IMR-90 (cell line): Measurements from ENCODE around the gene MYL10. TPM values are rescaled to one million over a fixed set of nuclear protein-coding genes. Genes with fewer than 3 reads are reported as not detected.
A peak's percentile ranks its signal among the peaks of the same experiment; 100 is the strongest.

Source experiments
- ATAC-seq: fragments of 200-7000 bp; cut with Tn5 transposase; 2 replicates; pipeline ENCODE4 v1.9.1; 2020; ENCODE audit warnings: low read depth, mild to moderate bottlenecking, moderate library complexity
- BruUV-seq: library from RNA; stranded (reverse); fragments of 400-500 nt; replicated peaks from 2 replicates; lab custom pipeline; 2021; lab: Mats Ljungman, UMichigan
- CTCF ChIA-PET: fragments of 300-600 bp; formaldehyde crosslinking; extraction: SDS; loops from one replicate; lab custom pipeline; 2021; ENCODE audit warnings: antibody characterized with exemption; lab: Yijun Ruan, JAX
- POLR2A ChIA-PET: fragments of 300-600 bp; sonication (Branson Sonifier 250); formaldehyde crosslinking; loops from one replicate; lab custom pipeline; 2022; ENCODE audit warnings: antibody characterized with exemption; ENCODE audit not compliant: unreplicated experiment; lab: Charles Lee
- DNase-seq: peaks from one replicate; pipeline ENCODE4 v3.0.0; 2013
- H2AFZ ChIP-seq: replicated peaks from 2 replicates; pipeline ENCODE3; 2013; ENCODE audit warnings: low read length, mild to moderate bottlenecking; ENCODE audit not compliant: poor library complexity
- H2AK5ac ChIP-seq: 2 replicates; pipeline ENCODE4 v1.6.1; 2013; ENCODE audit warnings: low read depth, low read length, inconsistent platforms
- H2AK9ac ChIP-seq: replicated peaks from 2 replicates; pipeline ENCODE3; 2013; ENCODE audit warnings: mild to moderate bottlenecking, low read depth, low read length, moderate library complexity; ENCODE audit not compliant: poor library complexity
- H2BK120ac ChIP-seq: 2 replicates; pipeline ENCODE4 v1.6.1; 2013; ENCODE audit warnings: low read depth, low read length, inconsistent platforms
- H2BK15ac ChIP-seq: 3 replicates; pipeline ENCODE4 v1.6.1; 2013; ENCODE audit warnings: low read depth, low read length, inconsistent platforms
- H2BK20ac ChIP-seq: 2 replicates; pipeline ENCODE4 v1.6.1; 2013; ENCODE audit warnings: low read depth, mild to moderate bottlenecking, inconsistent platforms, low read length, moderate library complexity
- H2BK5ac ChIP-seq: 2 replicates; pipeline ENCODE4 v1.6.1; 2013; ENCODE audit warnings: mild to moderate bottlenecking, low read depth, low read length, inconsistent platforms; ENCODE audit not compliant: poor library complexity, severe bottlenecking
- H3K14ac ChIP-seq: replicated peaks from 2 replicates; pipeline ENCODE4 v1.6.1; 2013; ENCODE audit warnings: low read depth, low read length, inconsistent platforms
- H3K18ac ChIP-seq: 2 replicates; pipeline ENCODE4 v1.6.1; 2013; ENCODE audit warnings: low read depth, low read length, control low read depth
- H3K23ac ChIP-seq: 2 replicates; pipeline ENCODE4 v1.6.1; 2013; ENCODE audit warnings: low read depth, low read length, inconsistent platforms
- H3K27ac ChIP-seq: 2 replicates; pipeline ENCODE4 v1.5.1; 2013; ENCODE audit warnings: mild to moderate bottlenecking, control low read depth, low read length; ENCODE audit not compliant: insufficient read depth
- H3K27me3 ChIP-seq: 2 replicates; pipeline ENCODE4 v1.6.1; 2013; ENCODE audit warnings: low read length; ENCODE audit not compliant: control insufficient read depth, insufficient read depth
- H3K36me3 ChIP-seq: 2 replicates; pipeline ENCODE4 v1.6.1; 2013; ENCODE audit warnings: low read length, mixed read lengths; ENCODE audit not compliant: control insufficient read depth, insufficient read depth
- H3K4ac ChIP-seq: 2 replicates; pipeline ENCODE4 v1.6.1; 2013; ENCODE audit warnings: low read depth, low read length, inconsistent platforms
- H3K4me1 ChIP-seq: 2 replicates; pipeline ENCODE4 v1.6.1; 2013; ENCODE audit warnings: low read length, mixed read lengths; ENCODE audit not compliant: control insufficient read depth, insufficient read depth
- H3K4me2 ChIP-seq: 2 replicates; pipeline ENCODE4 v1.6.1; 2013; ENCODE audit warnings: low read depth, mild to moderate bottlenecking, control low read depth, low read length, moderate library complexity
- H3K4me3 ChIP-seq: 2 replicates; pipeline ENCODE4 v1.5.1; 2013; ENCODE audit warnings: low read depth, mild to moderate bottlenecking, control low read depth, low read length, moderate library complexity; ENCODE audit not compliant: insufficient read depth
- H3K56ac ChIP-seq: 2 replicates; pipeline ENCODE4 v1.6.1; 2013; ENCODE audit warnings: low read length, inconsistent platforms; ENCODE audit not compliant: insufficient read depth; ENCODE audit errors: extremely low read depth
- H3K79me1 ChIP-seq, 2 experiments: 2 replicates each; pipeline ENCODE4 v1.6.1; 2013; ENCODE audit warnings: low read length in 2 of 2, inconsistent platforms in 1 of 2, low read depth in 1 of 2
- H3K9ac ChIP-seq: 2 replicates; pipeline ENCODE4 v1.6.1; 2013; ENCODE audit warnings: low read depth, low read length, control low read depth
- H3K9me1 ChIP-seq: 2 replicates; pipeline ENCODE4 v1.6.1; 2013; ENCODE audit warnings: low read length, inconsistent platforms; ENCODE audit not compliant: insufficient read depth
- H3K9me3 ChIP-seq: 2 replicates; pipeline ENCODE4 v1.6.1; 2013; ENCODE audit warnings: low read length; ENCODE audit not compliant: control insufficient read depth, insufficient read depth
- H4K20me1 ChIP-seq: 2 replicates; pipeline ENCODE4 v1.6.1; 2013; ENCODE audit warnings: low read length, inconsistent platforms; ENCODE audit not compliant: insufficient read depth
- H4K5ac ChIP-seq: 2 replicates; pipeline ENCODE4 v1.6.1; 2013; ENCODE audit warnings: mild to moderate bottlenecking, low read depth, low read length, control low read depth
- H4K8ac ChIP-seq, 2 experiments: 2 replicates each; pipeline ENCODE4 v1.6.1; 2013; ENCODE audit warnings: low read depth in 2 of 2, low read length in 2 of 2, control low read depth in 1 of 2, inconsistent platforms in 1 of 2
- H4K91ac ChIP-seq: 2 replicates; pipeline ENCODE4 v1.6.1; 2013; ENCODE audit warnings: low read depth, low read length, inconsistent platforms; ENCODE audit not compliant: insufficient read depth
- BHLHE40 ChIP-seq: fragments of 150-350 bp; IDR thresholded peaks from 2 replicates; pipeline ENCODE4 v1.6.1; 2016; ENCODE audit warnings: mild to moderate bottlenecking, low read depth, low read length
- CEBPB ChIP-seq: IDR thresholded peaks from 2 replicates; pipeline ENCODE4 v1.6.1; 2012; ENCODE audit warnings: low read depth, low read length, improper control_type of control experiment
- CHD1 ChIP-seq: IDR thresholded peaks from 2 replicates; pipeline ENCODE4 v1.6.1; 2012; ENCODE audit warnings: low read depth, low read length, improper control_type of control experiment
- CTCF ChIP-seq: conservative IDR thresholded peaks from 2 replicates; pipeline ENCODE4 v1.5.1; 2012; ENCODE audit warnings: mild to moderate bottlenecking, low read depth, low read length, improper control_type of control experiment
- FOS ChIP-seq: fragments of 150-350 bp; IDR thresholded peaks from 2 replicates; pipeline ENCODE4 v1.6.1; 2016; ENCODE audit warnings: low read depth, low read length
- MAFK ChIP-seq: IDR thresholded peaks from 2 replicates; pipeline ENCODE4 v1.6.1; 2012; ENCODE audit warnings: low read depth, low read length, improper control_type of control experiment
- MAZ ChIP-seq: IDR thresholded peaks from 2 replicates; pipeline ENCODE4 v1.6.1; 2012; ENCODE audit warnings: low read depth, mild to moderate bottlenecking, low read length, improper control_type of control experiment, moderate library complexity, borderline replicate concordance
- MXI1 ChIP-seq: IDR thresholded peaks from 2 replicates; pipeline ENCODE4 v1.6.1; 2012; ENCODE audit warnings: low read depth, mild to moderate bottlenecking, low read length, moderate library complexity, borderline replicate concordance
- POLR2A ChIP-seq: IDR thresholded peaks from 2 replicates; pipeline ENCODE4 v1.6.1; 2012; ENCODE audit warnings: mild to moderate bottlenecking, low read depth, low read length
- RAD21 ChIP-seq: IDR thresholded peaks from 2 replicates; pipeline ENCODE4 v1.6.1; 2012; ENCODE audit warnings: low read length, improper control_type of control experiment
- RFX5 ChIP-seq: IDR thresholded peaks from 2 replicates; pipeline ENCODE4 v1.8.0; 2012; ENCODE audit warnings: low read depth, mild to moderate bottlenecking, low read length, moderate library complexity
- SMC3 ChIP-seq: fragments of 150-350 bp; IDR thresholded peaks from 2 replicates; pipeline ENCODE4 v1.6.1; 2016; ENCODE audit warnings: low read depth, mild to moderate bottlenecking, antibody characterized with exemption, low read length, moderate library complexity
- WGBS, 2 experiments: methylation state at CpG; one replicate each; pipeline versions ENCODE4 v1.1.5 to v1.1.7; 2013; ENCODE audit warnings: missing lambda C conversion rate in 2 of 2; ENCODE audit not compliant: insufficient read length in 1 of 2; ENCODE audit errors: extremely low coverage in 2 of 2; 5-methylcytosine and 5-hydroxymethylcytosine counted together
- dilution Hi-C: fragments of 300-500 bp; cut with HindIII; formaldehyde crosslinking; loops from one replicate; pipeline ENCODE4 v1.14.3; 2018; ENCODE audit warnings: low sequenced_read_pairs; ENCODE audit not compliant: unreplicated experiment
- in situ Hi-C: fragments of 300-500 bp; cut with MboI; formaldehyde crosslinking; loops from 3 replicates; pipeline ENCODE4 v1.14.3; 2019; ENCODE audit warnings: low sequenced_read_pairs, inconsistent platforms, mixed read lengths
- intact Hi-C: fragments of 100-400 bp; cut with micrococcal nuclease; formaldehyde crosslinking; loops from 2 replicates; pipeline ENCODE4 v1.10.0; 2022
- polyA plus RNA-seq, 3 experiments: library from polyadenylated mRNA; depleted of rRNA; stranded (reverse); fragments of >200 nt; gene quantifications; 2 replicates each; pipeline ENCODE4 v1.2.3, GENCODE V29; 2012; ENCODE audit warnings: low replicate concordance in 1 of 3
- total RNA-seq: library from RNA; depleted of rRNA; stranded (reverse); fragments of >200 nt; gene quantifications from 2 replicates; pipeline ENCODE4 v1.2.3, GENCODE V29; 2012
- TF ChIP-seq, protein P1 (sequence below): fragments of 150-350 bp; IDR thresholded peaks from 2 replicates; pipeline ENCODE4 v1.6.1; 2016; ENCODE audit warnings: low read depth, mild to moderate bottlenecking, low read length, moderate library complexity, borderline replicate concordance

The MYL10 gene
- total and polyA plus RNA-seq, 2 of the 4 experiments (the other 2 are of a cell fraction): not detected

DNA sequence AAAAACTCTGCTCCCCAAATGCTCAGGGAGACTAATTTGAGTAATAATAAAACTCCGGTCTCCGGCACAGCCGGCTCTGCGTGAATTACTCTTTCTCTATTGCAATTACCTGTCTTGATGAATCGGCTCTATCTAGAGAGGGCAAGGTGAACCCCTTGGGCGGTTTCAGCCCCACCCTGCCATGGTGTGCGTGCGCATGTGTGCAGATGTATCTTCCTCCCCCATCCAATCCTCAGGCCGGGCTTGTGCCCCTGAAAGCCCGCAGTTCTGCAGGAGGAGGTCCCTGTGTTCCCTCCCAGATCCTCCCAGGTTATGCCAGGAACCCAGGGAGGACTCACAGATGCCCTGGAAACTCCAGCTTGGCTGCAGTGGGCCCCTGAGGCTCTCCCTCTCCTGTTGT, 48.3 kb upstream of the MYL10 start:
- dilution Hi-C loops: no loop called here
- intact Hi-C loops: no loop called here
- TF ChIP-seq CTCF: no peak
- no peak for TF ChIP-seq CHD1
- TF ChIP-seq MAFK: no peak
- TF ChIP-seq, protein P1, sequence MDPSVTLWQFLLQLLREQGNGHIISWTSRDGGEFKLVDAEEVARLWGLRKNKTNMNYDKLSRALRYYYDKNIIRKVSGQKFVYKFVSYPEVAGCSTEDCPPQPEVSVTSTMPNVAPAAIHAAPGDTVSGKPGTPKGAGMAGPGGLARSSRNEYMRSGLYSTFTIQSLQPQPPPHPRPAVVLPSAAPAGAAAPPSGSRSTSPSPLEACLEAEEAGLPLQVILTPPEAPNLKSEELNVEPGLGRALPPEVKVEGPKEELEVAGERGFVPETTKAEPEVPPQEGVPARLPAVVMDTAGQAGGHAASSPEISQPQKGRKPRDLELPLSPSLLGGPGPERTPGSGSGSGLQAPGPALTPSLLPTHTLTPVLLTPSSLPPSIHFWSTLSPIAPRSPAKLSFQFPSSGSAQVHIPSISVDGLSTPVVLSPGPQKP: no peak
- TF ChIP-seq MXI1: no peak
- TF ChIP-seq FOS: no peak
- TF ChIP-seq SMC3: no peak
- no peak for TF ChIP-seq MAZ
- TF ChIP-seq CEBPB: no peak
- no peak for TF ChIP-seq RAD21
- TF ChIP-seq POLR2A: no peak
- no peak for TF ChIP-seq RFX5
- no peak for TF ChIP-seq BHLHE40
- Histone ChIP-seq H3K56ac (no peak overlapping the region), H4K5ac (no peak overlapping the region), H3K4ac (no peak overlapping the region), H2AK9ac (peak overlapping the region; percentile 70), H2BK20ac (no peak overlapping the region), H4K8ac (no peak overlapping the region), H3K79me1 (no peaks in the 10 kb centered on the region), H2BK15ac (no peak overlapping the region), H3K4me3 (no peak overlapping the region), H3K4me2 (no peak overlapping the region), H3K27me3 (no peaks in the 10 kb centered on the region), H3K9ac (no peak overlapping the region), H3K9me3 (no peaks in the 10 kb centered on the region; the same call in none of the 2 replicates), H4K20me1 (peaks cover 9% of the 10 kb centered on the region; the same call in 1 of the 2 replicates), H3K18ac (no peak overlapping the region), H3K36me3 (no peaks in the 10 kb centered on the region), H2BK120ac (no peak overlapping the region), H3K14ac (no peak overlapping the region), H2BK5ac (no peak overlapping the region), H3K9me1 (peaks cover 6% of the 10 kb centered on the region), H2AFZ (peak overlapping the region; percentile 58), H3K23ac (no peak overlapping the region), H2AK5ac (no peak overlapping the region), H3K27ac (no peak overlapping the region), H3K4me1 (peaks cover 8% of the 10 kb centered on the region), H4K91ac (no peak overlapping the region)
- no TSS peak for BruUV-seq
- WGBS, 2 experiments: 80% methylated on average over 4 of the region's 10 CpGs; no CpG with 5 or more reads in 1 of the 2 experiments
- no peak for ATAC-seq
- ChIA-PET POLR2A (no interaction called here), CTCF (no interaction called here)
- no peak for DNase-seq
- in situ Hi-C loops: no loop called here
